ENCODE results near the gene CELSR2.

GRCh38 chr1:109279615-109280278 lies 30.4 kb downstream of the CELSR2 start:
- no peak for TF ChIP-seq POLR2A (IDR thresholded peaks at IDR 0.05)
- TF ChIP-seq, protein P1, sequence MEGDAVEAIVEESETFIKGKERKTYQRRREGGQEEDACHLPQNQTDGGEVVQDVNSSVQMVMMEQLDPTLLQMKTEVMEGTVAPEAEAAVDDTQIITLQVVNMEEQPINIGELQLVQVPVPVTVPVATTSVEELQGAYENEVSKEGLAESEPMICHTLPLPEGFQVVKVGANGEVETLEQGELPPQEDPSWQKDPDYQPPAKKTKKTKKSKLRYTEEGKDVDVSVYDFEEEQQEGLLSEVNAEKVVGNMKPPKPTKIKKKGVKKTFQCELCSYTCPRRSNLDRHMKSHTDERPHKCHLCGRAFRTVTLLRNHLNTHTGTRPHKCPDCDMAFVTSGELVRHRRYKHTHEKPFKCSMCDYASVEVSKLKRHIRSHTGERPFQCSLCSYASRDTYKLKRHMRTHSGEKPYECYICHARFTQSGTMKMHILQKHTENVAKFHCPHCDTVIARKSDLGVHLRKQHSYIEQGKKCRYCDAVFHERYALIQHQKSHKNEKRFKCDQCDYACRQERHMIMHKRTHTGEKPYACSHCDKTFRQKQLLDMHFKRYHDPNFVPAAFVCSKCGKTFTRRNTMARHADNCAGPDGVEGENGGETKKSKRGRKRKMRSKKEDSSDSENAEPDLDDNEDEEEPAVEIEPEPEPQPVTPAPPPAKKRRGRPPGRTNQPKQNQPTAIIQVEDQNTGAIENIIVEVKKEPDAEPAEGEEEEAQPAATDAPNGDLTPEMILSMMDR (IDR thresholded peaks at IDR 0.05), result no peak
